Skeletal muscle tissue (tissue), 4 donors: Measurements from ENCODE around the gene MT3. TPM values are rescaled to one million over a fixed set of nuclear protein-coding genes. Genes with fewer than 3 reads are reported as not detected.

Experiments
- H3K27ac ChIP-seq: one replicate; pipeline ENCODE4 v1.7.0; 2013; ENCODE audit warnings: mild to moderate bottlenecking, low read depth, low read length, inconsistent platforms
- H3K27me3 ChIP-seq, 3 donors: one replicate each; pipeline ENCODE4 v1.7.0; 2013; ENCODE audit warnings: low read length in 3 of 3; ENCODE audit not compliant: control insufficient read depth in 3 of 3, insufficient read depth in 3 of 3
- H3K36me3 ChIP-seq, 3 donors: one replicate each; pipeline ENCODE4 v1.7.0; 2013; ENCODE audit warnings: low read length in 3 of 3; ENCODE audit not compliant: control insufficient read depth in 3 of 3, insufficient read depth in 3 of 3
- H3K4me1 ChIP-seq, 3 donors: one replicate each; pipeline ENCODE4 v1.7.0; 2013; ENCODE audit warnings: low read length in 3 of 3, mild to moderate bottlenecking in 3 of 3; ENCODE audit not compliant: control insufficient read depth in 3 of 3, insufficient read depth in 3 of 3
- H3K4me3 ChIP-seq, 3 donors: one replicate each; pipeline ENCODE4 v1.7.0; 2013; ENCODE audit warnings: low read length in 3 of 3
- H3K9ac ChIP-seq, 3 donors: one replicate each; pipeline ENCODE4 v1.7.0; 2013; ENCODE audit warnings: low read length in 3 of 3, mild to moderate bottlenecking in 3 of 3, moderate library complexity in 2 of 3, low read depth in 1 of 3
- H3K9me3 ChIP-seq, 3 donors: one replicate each; pipeline ENCODE4 v1.7.0; 2013; ENCODE audit warnings: low read length in 3 of 3; ENCODE audit not compliant: control insufficient read depth in 3 of 3
- total RNA-seq: library from RNA; depleted of rRNA; stranded (reverse); fragments of >200 nt; gene quantifications from one replicate; pipeline ENCODE4 v1.2.3, GENCODE V29; 2014
- donor health status: Osteomylitis.

The MT3 gene
- total RNA-seq, 1 donor from 2014 or later: 1.0 TPM

GRCh38 chr16:56625943-56626654 is 36.8 kb downstream of the MT3 start:
- Histone ChIP-seq H3K9ac (peak overlapping the region; percentile 88 to 98 (median 97)), H3K36me3 (no peaks in the 10 kb centered on the region), H3K4me3 (peak overlapping the region; percentile 88 to 95 (median 90)), H3K27me3 (no peaks in the 10 kb centered on the region), H3K9me3 (no peaks in the 10 kb centered on the region), H3K4me1 (peaks cover 27 to 42% (median 38%) of the 10 kb centered on the region in 3 donors), H3K27ac (peak overlapping the region; percentile 90)

- Histone ChIP-seq H3K9ac (peak overlapping the region; percentile 88 to 98 (median 97)), H3K4me3 (peak overlapping the region; percentile 88 to 95 (median 90)), H3K27ac (peak overlapping the region; percentile 90)
These were observed 37.4 kb downstream of the MT3 start for GRCh38 chr16:56626685-56627084.

GRCh38 chr16:56628486-56629350 is 39.4 kb downstream of the MT3 start:
- Histone ChIP-seq H3K4me3 (no peak overlapping the region), H3K36me3 (no peaks in the 10 kb centered on the region), H3K27me3 (peaks cover 0 to 7% (median 3%) of the 10 kb centered on the region in 3 donors), H3K4me1 (peaks cover 32 to 50% (median 49%) of the 10 kb centered on the region in 3 donors), H3K27ac (peak overlapping the region; percentile 52), H3K9me3 (no peaks in the 10 kb centered on the region), H3K9ac (peak overlapping the region in 1 of 3 donors; percentile 40)

More at GRCh38 chr16:56626685-56627084, 37.4 kb downstream of the MT3 start:
- no peaks in the 10 kb centered on the region for H3K9me3 ChIP-seq
- H3K27me3 ChIP-seq: no peaks in the 10 kb centered on the region
- no peaks in the 10 kb centered on the region for H3K36me3 ChIP-seq
- peaks cover 30 to 42% (median 39%) of the 10 kb centered on the region in 3 donors for H3K4me1 ChIP-seq

GRCh38 chr16:56629531-56629930 is 40.2 kb downstream of the MT3 start:
- H3K27ac ChIP-seq: peak overlapping the region; percentile 52
- no peaks in the 10 kb centered on the region for H3K9me3 ChIP-seq

GRCh38 chr16:56630134-56630533 is 40.8 kb downstream of the MT3 start:
- H3K4me3 ChIP-seq: no peak overlapping the region
- no peak overlapping the region for H3K9ac ChIP-seq
- no peaks in the 10 kb centered on the region for H3K9me3 ChIP-seq
- H3K4me1 ChIP-seq: peaks cover 32 to 45% (median 44%) of the 10 kb centered on the region in 3 donors
- no peak overlapping the region for H3K27ac ChIP-seq
- no peaks in the 10 kb centered on the region for H3K36me3 ChIP-seq
- H3K27me3 ChIP-seq: peaks cover 2 to 8% (median 7%) of the 10 kb centered on the region in 3 donors

More at GRCh38 chr16:56629531-56629930, 40.2 kb downstream of the MT3 start:
- peaks cover 32 to 50% (median 49%) of the 10 kb centered on the region in 3 donors for H3K4me1 ChIP-seq
- H3K36me3 ChIP-seq: no peaks in the 10 kb centered on the region
- H3K9ac ChIP-seq: peak overlapping the region in 2 of 3 donors; percentile 26 to 30
- H3K4me3 ChIP-seq: no peak overlapping the region
- H3K27me3 ChIP-seq: peaks cover 0 to 7% (median 3%) of the 10 kb centered on the region in 3 donors

- H3K4me3 ChIP-seq: no peak overlapping the region
- no peak overlapping the region for H3K9ac ChIP-seq
- H3K4me1 ChIP-seq: peaks cover 26 to 39% (median 36%) of the 10 kb centered on the region in 3 donors
- H3K27me3 ChIP-seq: peaks cover 7 to 17% (median 8%) of the 10 kb centered on the region in 3 donors
- no peaks in the 10 kb centered on the region for H3K36me3 ChIP-seq
- no peaks in the 10 kb centered on the region for H3K9me3 ChIP-seq
- peak overlapping the region; percentile 42 for H3K27ac ChIP-seq
These were observed 41.9 kb downstream of the MT3 start for GRCh38 chr16:56631197-56631596.

- Histone ChIP-seq H3K9me3 (no peaks in the 10 kb centered on the region), H3K36me3 (no peaks in the 10 kb centered on the region), H3K4me1 (peaks cover 23 to 34% (median 30%) of the 10 kb centered on the region in 3 donors), H3K4me3 (peak overlapping the region; percentile 54 to 69 (median 67)), H3K27me3 (peaks cover 7 to 17% (median 13%) of the 10 kb centered on the region in 3 donors), H3K9ac (peak overlapping the region; percentile 54 to 77 (median 67)), H3K27ac (peak overlapping the region; percentile 42)
These were observed 42.5 kb downstream of the MT3 start for GRCh38 chr16:56631832-56632155.

GRCh38 chr16:56632156-56632847 is 43.0 kb downstream of the MT3 start, which contains the start of gene MT1M:
MT1M (plus strand) TSS chr16:56632659; CDS start chr16:56632732, 73 bp downstream.
- Histone ChIP-seq H3K4me1 (peaks cover 18 to 29% (median 26%) of the 10 kb centered on the region in 3 donors), H3K9ac (peak within 1 kb of the TSS; percentile 54 to 77 (median 67)), H3K27ac (peak within 1 kb of the TSS; percentile 42), H3K27me3 (peaks cover 7 to 17% (median 13%) of the 10 kb centered on the region in 3 donors), H3K36me3 (no peaks in the 10 kb centered on the region), H3K9me3 (no peaks in the 10 kb centered on the region), H3K4me3 (peak within 1 kb of the TSS; percentile 54 to 69 (median 67))

GRCh38 chr16:56632848-56633365 is 43.6 kb downstream of the MT3 start:
- peaks cover 10 to 19% (median 15%) of the 10 kb centered on the region in 3 donors for H3K27me3 ChIP-seq
- peak overlapping the region; percentile 54 to 69 (median 67) for H3K4me3 ChIP-seq
- no peaks in the 10 kb centered on the region for H3K9me3 ChIP-seq
- peaks cover 21 to 29% (median 25%) of the 10 kb centered on the region in 3 donors for H3K4me1 ChIP-seq
- peak overlapping the region; percentile 52 to 77 (median 67) for H3K9ac ChIP-seq
- H3K27ac ChIP-seq: peak overlapping the region; percentile 42
- no peaks in the 10 kb centered on the region for H3K36me3 ChIP-seq
